ENCODE data around the gene DNAJC5. TPM values are rescaled to one million over a fixed set of nuclear protein-coding genes. Genes with fewer than 3 reads are reported as not detected.
"Not testable (repeated sequence)": the region's sequence is repeated elsewhere in the genome, so short reads cannot be mapped to it uniquely, and the experiment has no call there.

DNAJC5 gene
- total and polyA plus RNA-seq, 2 of the 8 experiments (the other 6 are each of a cell fraction or from before 2014, with no cell fraction given), result 19.2 to 31.2 TPM

GRCh38 chr20:63851548-63851943 lies 43.4 kb upstream of the DNAJC5 start:
- not testable (repeated sequence) for H3K23ac ChIP-seq (ENCODE audit: insufficient read length); H3K27ac ChIP-seq (ENCODE audit: low read depth, low read length); H4K8ac ChIP-seq (ENCODE audit: extremely low read depth, insufficient read depth, low read length); FAIRE-seq; H2BK20ac ChIP-seq (ENCODE audit: low read length); H3K36me3 ChIP-seq (ENCODE audit: control insufficient read depth in 2 of 4, insufficient read depth in 4 of 4, low read length in 3 of 4); H2BK15ac ChIP-seq (ENCODE audit: low read length); H3K9ac ChIP-seq (replicated peaks in 1 of 4; ENCODE audit: extremely low read depth in 1 of 4, low read depth in 3 of 4, low read length in 3 of 4); H4K20me1 ChIP-seq (replicated peaks in 1 of 2; ENCODE audit: control insufficient read depth in 1 of 2, insufficient read depth in 2 of 2, low read length in 2 of 2); H3K27me3 ChIP-seq (replicated peaks in 1 of 4; ENCODE audit: control insufficient read depth in 3 of 4, extremely low read depth in 1 of 4, insufficient read depth in 3 of 4, low read length in 3 of 4); H3K4ac ChIP-seq (replicated peaks; ENCODE audit: insufficient read length, low read depth, low read length); H3K79me2 ChIP-seq (ENCODE audit: control insufficient read depth in 1 of 2, insufficient read depth in 2 of 2, low read length in 2 of 2); H3K79me1 ChIP-seq (ENCODE audit: low read depth, low read length); H4K5ac ChIP-seq (ENCODE audit: insufficient read length, low read depth, low read length); H2BK5ac ChIP-seq (ENCODE audit: low read depth, low read length); H3K4me3 ChIP-seq (ENCODE audit: extremely low read depth in 1 of 4, insufficient read depth in 2 of 4, low read depth in 3 of 4, low read length in 4 of 4); H4K91ac ChIP-seq (replicated peaks; ENCODE audit: insufficient read length, low read length); DNase-seq (ENCODE audit: low read depth in 1 of 2, low spot score in 2 of 2); H3K9me3 ChIP-seq (ENCODE audit: insufficient read depth in 2 of 2, low read depth in 1 of 2, low read length in 1 of 2); H2AFZ ChIP-seq (ENCODE audit: low read length); H2AK5ac ChIP-seq (ENCODE audit: low read depth, low read length); H3K56ac ChIP-seq (replicated peaks; ENCODE audit: insufficient read length, low read depth, low read length); H3K18ac ChIP-seq (ENCODE audit: extremely low read depth, low read length); H3K14ac ChIP-seq (ENCODE audit: insufficient read length); H3K4me2 ChIP-seq (ENCODE audit: insufficient read depth in 1 of 2, low read depth in 2 of 2, low read length in 2 of 2)
- Histone ChIP-seq H2BK12ac (ENCODE audit: low read depth, low read length) (peak overlapping the region; percentile 2; the same call in 1 of the 2 replicates), H3K4me1 (replicated peaks in 1 of 4; ENCODE audit: control insufficient read depth in 3 of 4, insufficient read depth in 4 of 4, low read length in 3 of 4) (peaks cover 6 to 44% (median 39%) of the 10 kb centered on the region in 4 experiments), H3K23me2 (ENCODE audit: low read depth, low read length) (peaks cover 14% of the 10 kb centered on the region; the same call in 1 of the 2 replicates), H2BK120ac (replicated peaks; ENCODE audit: low read depth, low read length) (peak overlapping the region; percentile 15)
- 91% methylated on average over 14 of the region's 14 CpGs; no CpG with 5 or more reads in 1 of the 2 experiments for WGBS, 2 experiments (ENCODE audit: extremely low coverage in 1 of 2, insufficient coverage in 1 of 2, insufficient read length in 1 of 2, insufficient replicate concordance in 2 of 2, low coverage in 1 of 2, low lambda C conversion rate in 2 of 2, missing lambda C conversion rate in 1 of 2)
- POLR2A ChIA-PET (ENCODE audit: partially characterized antibody), result interaction anchor here (1.3 kb wide), 2 partner anchors 11 to 13 kb away, joined by 3 read pairs; no protein-coding TSS in a partner anchor
- CTCF ChIA-PET (ENCODE audit: partially characterized antibody), result interaction anchor here (0.7 to 1.2 kb wide), 3 partner anchors 43 to 344 kb away, joined by 3 read pairs; no protein-coding TSS in a partner anchor

- Histone ChIP-seq H2BK12ac (ENCODE audit: low read depth, low read length) (peak overlapping the region; percentile 94; the same call in 1 of the 2 replicates), H2BK15ac (ENCODE audit: low read length) (peak overlapping the region; percentile 98; the same call in 1 of the 2 replicates), H2AK5ac (ENCODE audit: low read depth, low read length) (peak overlapping the region; percentile 97; the same call in 1 of the 2 replicates), H3K18ac (ENCODE audit: extremely low read depth, low read length) (peak overlapping the region; percentile 93), H3K4ac (replicated peaks; ENCODE audit: insufficient read length, low read depth, low read length) (peak overlapping the region; percentile 57), H3K27ac (ENCODE audit: low read depth, low read length) (peak overlapping the region; percentile 17; the same call in 1 of the 2 replicates), H2BK5ac (ENCODE audit: low read depth, low read length) (peak overlapping the region; percentile 93), H4K5ac (ENCODE audit: insufficient read length, low read depth, low read length) (peak overlapping the region; percentile 6), H4K91ac (replicated peaks; ENCODE audit: insufficient read length, low read length) (peak overlapping the region; percentile 63), H3K4me1 (replicated peaks in 1 of 4; ENCODE audit: control insufficient read depth in 3 of 4, insufficient read depth in 4 of 4, low read length in 3 of 4) (peaks cover 0 to 38% (median 32%) of the 10 kb centered on the region in 4 experiments; a peak in 6 of 7 replicates), H2BK20ac (ENCODE audit: low read length) (peak overlapping the region; percentile 82; the same call in 1 of the 2 replicates)
- WGBS, 2 experiments (ENCODE audit: extremely low coverage in 1 of 2, insufficient coverage in 1 of 2, insufficient read length in 1 of 2, insufficient replicate concordance in 2 of 2, low coverage in 1 of 2, low lambda C conversion rate in 2 of 2, missing lambda C conversion rate in 1 of 2), result 93% methylated on average over 4 of the region's 4 CpGs; no CpG with 5 or more reads in 1 of the 2 experiments
- not testable (repeated sequence) for H3K79me2 ChIP-seq (ENCODE audit: control insufficient read depth in 1 of 2, insufficient read depth in 2 of 2, low read length in 2 of 2); H3K79me1 ChIP-seq (ENCODE audit: low read depth, low read length); H4K20me1 ChIP-seq (replicated peaks in 1 of 2; ENCODE audit: control insufficient read depth in 1 of 2, insufficient read depth in 2 of 2, low read length in 2 of 2); H3K4me3 ChIP-seq (ENCODE audit: extremely low read depth in 1 of 4, insufficient read depth in 2 of 4, low read depth in 3 of 4, low read length in 4 of 4); H3K56ac ChIP-seq (replicated peaks; ENCODE audit: insufficient read length, low read depth, low read length); H3K27me3 ChIP-seq (replicated peaks in 1 of 4; ENCODE audit: control insufficient read depth in 3 of 4, extremely low read depth in 1 of 4, insufficient read depth in 3 of 4, low read length in 3 of 4); DNase-seq (ENCODE audit: low read depth in 1 of 2, low spot score in 2 of 2); H3K36me3 ChIP-seq (ENCODE audit: control insufficient read depth in 2 of 4, insufficient read depth in 4 of 4, low read length in 3 of 4); H2AFZ ChIP-seq (ENCODE audit: low read length); H2BK120ac ChIP-seq (replicated peaks; ENCODE audit: low read depth, low read length); H3K14ac ChIP-seq (ENCODE audit: insufficient read length); H3K23me2 ChIP-seq (ENCODE audit: low read depth, low read length); H3K9me3 ChIP-seq (ENCODE audit: insufficient read depth in 2 of 2, low read depth in 1 of 2, low read length in 1 of 2); H4K8ac ChIP-seq (ENCODE audit: extremely low read depth, insufficient read depth, low read length); H3K9ac ChIP-seq (replicated peaks in 1 of 4; ENCODE audit: extremely low read depth in 1 of 4, low read depth in 3 of 4, low read length in 3 of 4); H3K4me2 ChIP-seq (ENCODE audit: insufficient read depth in 1 of 2, low read depth in 2 of 2, low read length in 2 of 2); FAIRE-seq; H3K23ac ChIP-seq (ENCODE audit: insufficient read length)
- ChIA-PET POLR2A (ENCODE audit: partially characterized antibody) (interaction anchor here (0.8 to 4.9 kb wide), 3 partner anchors 12 to 161 kb away, joined by 3 to 34 read pairs (median 4); partner anchors contain the start of gene TPD52L2), CTCF (ENCODE audit: partially characterized antibody) (interaction anchor here (1.0 to 3.1 kb wide), 3 partner anchors 17 to 120 kb away, joined by 3 to 8 read pairs (median 5); no protein-coding TSS in a partner anchor)
These were observed 41.2 kb upstream of the DNAJC5 start for GRCh38 chr20:63853733-63854068.

All from H1 (cell line).